Sciatic nerve (tissue), 2 donors: ENCODE measurements around the gene TTC39C. TPM values are rescaled to one million over a fixed set of nuclear protein-coding genes. Genes with fewer than 3 reads are reported as not detected.

Source experiments
- ATAC-seq: fragments of 200-7000 bp; cut with Tn5 transposase; one replicate; pipeline ENCODE4 v1.9.1; 2020; ENCODE audit warnings: mild to moderate bottlenecking, moderate library complexity
- DNase-seq: peaks from one replicate; pipeline ENCODE4 v3.0.0-alpha.2; 2020; ENCODE audit warnings: low spot score
- intact Hi-C: fragments of 100-400 bp; cut with DNase I; formaldehyde crosslinking; loops from one replicate; pipeline ENCODE4 v1.14.2; 2022
- total RNA-seq: library from RNA; stranded (reverse); fragmentation: NEBNext Ultra II Directional; extraction: Animal tissue kit (Norgen Biotek cat#: 25700); gene quantifications from one replicate; pipeline ENCODE4 v1.2.1, GENCODE V29; 2021
- donor health status: DM: no; HTN: no; CAD: no.
- donor health status: DM: no; HTN: no; CAD: no.

The TTC39C gene
- total RNA-seq: 20.6 TPM

GRCh38 chr18:24014062-24014985, at the start of gene TTC39C:
Gene TTC39C (plus strand): TSS chr18:24014754. CDS start chr18:24014872, 118 bp downstream.
- intact Hi-C loops: no loop called here
- DNase-seq (peak; percentile 84), ATAC-seq (peak; percentile 72)

GRCh38 chr18:23966909-23967308, 47.6 kb upstream of the TTC39C start:
- ATAC-seq: no peak
- intact Hi-C loops: no loop called here
- DNase-seq: no peak

DNA sequence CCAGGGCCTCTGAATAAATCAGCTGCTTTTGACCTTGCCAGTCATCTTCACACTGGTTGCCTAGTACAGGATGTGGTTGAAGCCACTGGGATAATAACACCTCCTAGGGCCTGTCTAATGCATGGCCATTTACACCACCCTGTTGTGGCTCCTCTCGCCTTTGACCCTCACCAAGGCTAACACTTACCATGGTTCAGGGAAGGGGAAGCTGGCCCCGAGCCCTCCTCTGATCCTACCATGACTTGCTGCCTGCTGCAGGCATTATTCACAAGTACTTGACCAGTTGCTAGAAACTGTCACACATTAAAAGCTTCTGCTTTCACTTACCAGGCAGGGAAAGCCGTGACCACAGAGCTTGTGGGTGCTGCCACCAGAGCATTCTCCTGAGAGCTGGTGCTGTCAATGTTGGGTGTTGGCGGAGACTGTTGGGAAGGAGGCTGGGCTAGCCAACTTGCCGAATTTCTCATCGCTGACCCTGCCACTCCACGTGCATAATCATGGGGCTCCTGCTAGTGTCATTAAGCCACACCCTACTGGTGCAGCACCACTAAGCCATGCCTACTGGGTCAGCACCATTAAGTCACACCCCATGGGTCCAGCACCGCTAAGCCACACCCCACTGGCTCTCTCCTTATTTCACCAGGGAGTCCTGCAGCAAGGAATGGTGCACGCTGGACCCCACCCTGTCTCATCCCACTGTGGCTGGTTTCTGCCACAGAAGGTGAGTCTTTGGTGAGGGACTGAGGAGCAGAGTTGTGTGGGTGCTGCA, 47.0 kb upstream of the TTC39C start:
- intact Hi-C loops: no loop called here
- ATAC-seq (no peak), DNase-seq (no peak)

- intact Hi-C loops: no loop called here
- DNase-seq (no peak), ATAC-seq (no peak)
Observed at GRCh38 chr18:23968638-23969604, 45.6 kb upstream of the TTC39C start.

DNA sequence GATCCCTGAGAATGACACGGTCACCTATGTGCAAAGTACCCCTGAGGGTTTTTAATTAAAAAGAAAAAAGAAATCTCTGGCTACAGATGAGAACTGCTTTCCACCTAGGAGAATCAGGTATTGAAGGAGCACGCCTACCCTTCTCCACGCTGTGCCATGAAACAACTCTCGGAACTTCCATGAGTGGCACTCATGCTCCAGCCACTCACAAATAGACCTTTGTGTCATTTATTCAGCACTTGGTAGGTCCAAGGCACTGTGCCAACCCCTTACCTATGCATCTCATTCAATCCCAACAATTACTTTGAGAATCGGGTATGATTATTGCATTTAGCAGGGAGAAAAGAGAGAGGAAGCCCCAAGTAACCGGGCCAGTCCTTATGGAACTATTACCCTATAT, 44.9 kb upstream of the TTC39C start:
- DNase-seq (no peak), ATAC-seq (no peak)
- intact Hi-C loops: no loop called here

GRCh38 chr18:23970161-23971096, 44.1 kb upstream of the TTC39C start:
- intact Hi-C loops: no loop called here
- no peak for DNase-seq
- ATAC-seq: peak; percentile 10

- DNase-seq (no peak), ATAC-seq (no peak)
- intact Hi-C loops: no loop called here
Observed at GRCh38 chr18:23971097-23971440, 43.5 kb upstream of the TTC39C start.

DNA sequence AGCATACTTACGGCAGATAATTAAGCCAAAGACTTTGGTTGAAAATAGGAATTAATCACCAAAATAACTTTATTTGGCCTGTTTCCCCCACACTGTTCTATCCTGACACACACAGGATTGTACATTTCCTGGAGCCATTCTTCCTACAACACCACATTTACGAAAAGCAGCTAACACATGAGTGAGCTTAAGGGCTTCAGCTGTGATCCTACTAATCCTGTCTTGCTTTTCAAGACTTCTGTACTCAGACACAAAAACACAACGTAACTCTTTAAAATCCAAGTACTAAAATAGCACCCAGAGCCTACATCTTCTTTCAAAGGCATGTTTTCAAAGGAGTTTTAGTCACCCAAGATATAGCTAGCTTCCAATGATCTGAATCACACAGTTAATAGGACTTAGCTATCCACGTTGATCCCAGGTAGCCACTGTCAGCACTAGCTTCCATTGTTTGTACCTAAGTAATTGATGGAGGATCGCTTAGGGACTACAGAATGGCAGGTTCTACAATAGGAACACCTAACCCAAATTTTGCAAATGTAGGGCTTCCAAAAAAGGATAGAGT, 42.8 kb upstream of the TTC39C start:
- intact Hi-C loops: no loop called here
- DNase-seq (no peak), ATAC-seq (no peak)

DNA sequence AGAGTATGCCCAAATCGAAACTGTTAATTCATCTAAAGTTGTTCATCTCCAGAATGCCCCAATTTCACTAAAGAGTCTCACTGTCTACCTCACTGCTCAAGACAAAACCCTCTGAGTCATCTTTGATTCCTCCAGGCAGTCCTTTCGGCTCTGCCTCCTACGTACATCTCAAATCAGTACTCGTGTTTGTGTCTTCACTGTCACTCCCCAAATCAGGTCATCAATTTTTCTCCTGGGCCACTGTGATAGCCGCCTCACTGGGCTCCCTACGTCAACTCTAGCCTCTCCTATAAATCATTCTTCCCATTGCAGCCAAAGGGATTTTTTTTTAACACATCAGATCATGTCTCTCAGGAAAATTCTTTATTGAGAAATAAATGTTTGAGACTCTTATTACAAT, 42.1 kb upstream of the TTC39C start:
- intact Hi-C loops: no loop called here
- DNase-seq: no peak
- no peak for ATAC-seq

DNA sequence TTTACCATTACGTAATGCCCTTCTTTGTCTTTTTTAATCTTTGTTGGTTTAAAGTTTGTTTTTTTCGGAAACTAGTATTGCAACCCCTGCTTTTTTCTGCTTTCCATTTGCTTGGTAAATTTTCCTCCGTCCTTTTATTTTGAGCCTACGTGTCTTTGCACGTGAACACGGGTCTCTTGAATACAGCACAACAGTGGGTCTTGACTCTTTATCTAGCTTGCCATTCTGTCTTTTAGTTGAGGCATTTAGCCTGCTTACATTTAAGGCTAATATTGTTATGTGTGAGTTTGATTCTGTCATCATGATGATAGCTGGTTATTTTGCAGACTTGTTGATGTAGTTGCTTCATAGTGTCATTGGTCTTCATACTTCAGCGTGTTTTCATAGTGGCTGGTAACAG, 37.5 kb upstream of the TTC39C start:
- DNase-seq (no peak), ATAC-seq (no peak)
- intact Hi-C loops: no loop called here

DNA sequence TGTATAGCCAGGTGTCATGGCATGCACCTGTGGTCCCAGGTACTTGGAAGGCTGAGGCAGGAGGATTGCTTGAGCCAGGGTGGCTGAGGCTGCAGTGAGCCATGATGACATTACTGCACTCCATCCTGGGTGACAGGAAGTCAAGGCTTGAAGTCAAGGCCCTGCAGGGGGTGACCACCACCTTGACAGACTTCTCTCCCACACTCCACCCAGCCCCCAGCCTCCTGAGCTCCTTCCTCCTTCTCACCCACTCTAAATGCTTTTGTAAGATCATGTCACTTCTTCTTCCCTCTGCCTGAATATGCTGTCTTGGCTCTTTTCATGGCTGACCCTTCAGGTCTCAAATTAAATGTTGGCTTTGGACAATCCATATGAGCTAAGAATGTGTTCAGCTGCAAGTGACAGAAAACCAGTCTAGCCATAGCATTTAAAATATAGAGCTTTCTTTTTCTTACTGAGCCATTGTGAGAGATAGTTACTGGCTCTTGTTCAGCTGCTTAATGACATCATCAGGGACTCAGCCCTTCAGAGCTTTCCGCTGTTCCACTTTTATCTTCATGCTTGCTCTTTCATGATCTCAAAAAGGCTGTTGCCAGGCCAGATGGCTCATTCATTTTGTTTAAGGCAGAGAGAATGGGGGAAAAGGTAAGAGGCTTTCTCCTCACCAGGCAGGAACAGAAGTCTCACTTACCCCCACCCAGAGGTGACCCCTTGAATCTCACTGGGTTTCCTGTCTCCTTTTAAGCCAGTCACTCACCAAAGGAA, 36.7 kb upstream of the TTC39C start:
- DNase-seq (no peak), ATAC-seq (no peak)
- intact Hi-C loops: no loop called here

DNA sequence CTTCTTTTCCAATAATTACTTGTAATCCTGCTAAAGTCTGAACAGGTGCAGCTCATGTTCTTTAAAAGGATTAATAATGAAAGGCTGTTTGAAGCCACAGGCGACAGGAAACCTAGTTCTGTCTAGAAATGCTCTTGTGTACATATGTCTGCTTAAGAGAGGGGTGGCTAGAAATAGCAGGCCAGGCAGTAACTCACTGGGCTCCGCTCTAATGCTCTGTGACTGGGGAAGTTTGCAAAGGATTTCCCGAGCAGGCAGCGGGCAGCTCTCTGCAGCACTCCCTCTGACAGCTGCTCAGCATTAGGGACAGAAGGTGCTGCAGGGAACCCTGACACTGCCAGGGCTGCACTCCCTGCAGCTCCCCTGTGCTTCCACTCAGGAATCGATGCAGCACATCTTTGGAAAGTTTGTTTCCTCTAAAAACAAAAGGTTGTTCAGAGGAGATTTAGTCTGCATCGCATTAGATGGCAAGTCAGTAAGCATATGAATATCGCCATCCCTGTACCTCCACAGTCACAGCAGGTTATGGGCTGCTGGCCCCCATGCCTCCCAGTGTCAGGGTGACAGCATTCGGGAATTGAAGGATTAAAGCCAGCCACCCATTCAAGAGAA, 33.1 kb upstream of the TTC39C start:
- no peak for DNase-seq
- ATAC-seq: peak; percentile 20
- intact Hi-C loops: no loop called here

GRCh38 chr18:23982155-23983079, 32.1 kb upstream of the TTC39C start:
- intact Hi-C loops: no loop called here
- ATAC-seq (peak; percentile 82), DNase-seq (no peak)

GRCh38 chr18:23983112-23983511, 31.4 kb upstream of the TTC39C start:
- DNase-seq: no peak
- intact Hi-C loops: no loop called here
- no peak for ATAC-seq

DNA sequence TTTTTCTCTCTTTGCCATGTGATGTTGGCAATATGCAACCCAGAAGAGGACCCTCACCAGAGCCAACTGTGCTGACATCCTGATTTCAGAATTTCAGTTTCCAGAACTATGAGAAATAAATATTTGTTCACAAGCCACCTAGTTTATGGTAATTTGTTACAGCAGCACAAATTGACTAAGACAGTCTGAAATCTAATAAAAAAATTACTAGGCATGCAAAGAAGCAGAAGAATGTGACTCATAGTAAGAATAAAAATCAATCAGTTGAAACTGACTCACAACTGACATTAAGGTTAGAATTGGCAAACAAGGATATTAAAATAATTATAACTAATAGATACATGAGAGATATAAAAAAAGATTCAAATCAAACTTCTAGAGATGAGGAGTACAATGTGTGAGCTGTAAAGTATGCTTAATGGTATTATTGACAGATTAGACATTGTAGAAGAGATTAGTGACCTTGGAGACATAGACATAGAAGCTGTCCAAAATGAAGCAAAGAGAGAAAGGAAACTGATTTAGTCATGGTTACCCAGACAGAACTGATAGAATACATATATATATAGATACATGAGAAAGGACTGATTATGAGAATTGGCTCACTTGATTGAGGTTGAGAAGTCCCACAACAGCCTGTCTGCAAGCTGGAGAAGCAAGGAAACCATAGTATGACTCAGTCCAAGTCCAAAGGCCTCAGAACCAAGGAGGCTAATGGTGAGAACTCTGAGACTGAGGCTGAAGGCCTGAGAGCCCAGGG, 27.8 kb upstream of the TTC39C start:
- intact Hi-C loops: no loop called here

More for the DNA sequence above, 27.8 kb upstream of the TTC39C start:
- no peak for ATAC-seq
- DNase-seq: no peak
